Sigmoid colon (tissue), 4 donors: ENCODE results near the gene FAM184B.

Experiments
- CTCF ChIP-seq, 4 experiments: fragments of 450-650 bp in 3 of 4; fragments of 200-600 bp in 1 of 4; IDR thresholded peaks; one replicate each; pipeline ENCODE4 v1.5.1; 2016 to 2019; ENCODE audit warnings: antibody characterized with exemption in 4 of 4, mild to moderate bottlenecking in 3 of 4, moderate library complexity in 2 of 4
- EP300 ChIP-seq, 4 donors: sonication (generic); formaldehyde crosslinking; IDR thresholded peaks; one replicate each; pipeline ENCODE4 v1.6.1; 2017; ENCODE audit warnings: antibody characterized with exemption in 4 of 4
- POLR2A ChIP-seq, 2 donors: fragments of 450-650 bp; IDR thresholded peaks; one replicate each; pipeline ENCODE4 v1.6.1; 2016; ENCODE audit warnings: antibody characterized with exemption in 2 of 2, mild to moderate bottlenecking in 2 of 2, moderate library complexity in 2 of 2
- POLR2AphosphoS5 ChIP-seq, 4 donors: sonication (generic); formaldehyde crosslinking; IDR thresholded peaks; one replicate each; pipeline ENCODE4 v1.6.1; 2017; ENCODE audit warnings: antibody characterized with exemption in 4 of 4

DNA sequence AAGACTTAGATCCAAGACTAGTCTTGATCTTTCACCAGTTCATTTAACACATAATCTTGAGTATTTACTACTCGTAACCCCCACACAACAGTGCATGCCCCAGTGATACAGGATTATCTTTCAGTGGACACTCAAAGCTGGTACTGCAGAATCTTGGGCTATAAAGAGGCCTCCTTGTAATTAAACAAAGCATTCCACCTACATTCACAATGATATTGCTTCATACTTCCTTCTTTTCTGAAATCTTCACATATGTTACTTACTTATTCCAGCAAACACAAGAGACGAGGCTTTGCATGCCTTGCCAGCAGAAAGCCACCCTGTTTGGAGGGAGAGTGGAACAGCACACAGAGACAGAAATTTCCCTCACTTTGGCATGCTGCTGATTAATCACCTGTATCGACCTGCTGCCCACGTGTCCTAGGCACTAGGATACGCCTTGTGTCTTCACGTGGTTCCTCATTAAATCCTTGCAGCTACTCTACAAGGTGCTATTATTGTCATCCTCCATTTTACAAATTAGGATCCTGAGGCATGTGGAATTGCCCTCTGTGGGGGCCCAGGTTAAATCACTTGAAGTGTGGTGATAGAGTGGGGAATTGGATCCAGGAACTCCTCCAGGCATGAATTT is 77.3 kb downstream of the FAM184B start:
- TF ChIP-seq EP300 (IDR thresholded peaks at IDR 0.05) (no peak), CTCF (IDR thresholded peaks at IDR 0.05) (no peak), POLR2A (IDR thresholded peaks at IDR 0.05) (no peak), POLR2AphosphoS5 (IDR thresholded peaks at IDR 0.05) (no peak)
